OCI-LY1 (cell line): Measurements from ENCODE around the gene OPRM1.

Experiments used
- EZH2 ChIP-seq: fragments of 200-600 bp; sonication (generic), shearing (Covaris generic); IDR thresholded peaks from 2 replicates; pipeline ENCODE4 v1.8.0; 2017; ENCODE audit warnings: borderline replicate concordance, mixed run types, mild to moderate bottlenecking, antibody characterized with exemption, low read length, moderate library complexity, mixed read lengths
- TF ChIP-seq, protein P1 (sequence below): fragments of 200-600 bp; sonication (generic), shearing (Covaris generic); IDR thresholded peaks from 2 replicates; pipeline ENCODE4 v1.5.1; 2017; ENCODE audit warnings: mild to moderate bottlenecking, antibody characterized with exemption, low read length, moderate library complexity, mixed read lengths

DNA sequence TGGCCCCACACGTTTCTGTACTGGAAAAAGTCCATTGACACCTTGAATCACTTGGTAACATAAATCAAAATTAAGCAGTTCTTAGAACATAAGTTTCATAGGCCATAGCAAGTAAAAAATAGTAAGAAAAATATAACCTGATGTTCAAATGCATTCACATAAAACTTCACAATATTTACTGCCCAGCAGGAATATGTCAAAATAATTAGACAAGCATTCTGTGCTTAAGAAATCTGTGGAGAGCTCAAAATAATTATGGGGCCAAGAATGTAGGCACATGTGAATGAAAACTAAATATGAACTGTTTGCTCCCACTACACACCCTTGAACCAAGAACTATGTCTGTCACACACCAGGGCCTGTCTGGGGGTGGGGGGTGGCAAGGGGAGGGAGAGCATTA is 246.8 kb downstream of the OPRM1 start:
- TF ChIP-seq, protein P1, sequence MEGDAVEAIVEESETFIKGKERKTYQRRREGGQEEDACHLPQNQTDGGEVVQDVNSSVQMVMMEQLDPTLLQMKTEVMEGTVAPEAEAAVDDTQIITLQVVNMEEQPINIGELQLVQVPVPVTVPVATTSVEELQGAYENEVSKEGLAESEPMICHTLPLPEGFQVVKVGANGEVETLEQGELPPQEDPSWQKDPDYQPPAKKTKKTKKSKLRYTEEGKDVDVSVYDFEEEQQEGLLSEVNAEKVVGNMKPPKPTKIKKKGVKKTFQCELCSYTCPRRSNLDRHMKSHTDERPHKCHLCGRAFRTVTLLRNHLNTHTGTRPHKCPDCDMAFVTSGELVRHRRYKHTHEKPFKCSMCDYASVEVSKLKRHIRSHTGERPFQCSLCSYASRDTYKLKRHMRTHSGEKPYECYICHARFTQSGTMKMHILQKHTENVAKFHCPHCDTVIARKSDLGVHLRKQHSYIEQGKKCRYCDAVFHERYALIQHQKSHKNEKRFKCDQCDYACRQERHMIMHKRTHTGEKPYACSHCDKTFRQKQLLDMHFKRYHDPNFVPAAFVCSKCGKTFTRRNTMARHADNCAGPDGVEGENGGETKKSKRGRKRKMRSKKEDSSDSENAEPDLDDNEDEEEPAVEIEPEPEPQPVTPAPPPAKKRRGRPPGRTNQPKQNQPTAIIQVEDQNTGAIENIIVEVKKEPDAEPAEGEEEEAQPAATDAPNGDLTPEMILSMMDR, result no peak
- no peak for TF ChIP-seq EZH2
